ENCODE measurements around the gene PTPRN2.
"Not testable (repeated sequence)": the region's sequence is repeated elsewhere in the genome, so short reads cannot be mapped to it uniquely, and the experiment has no call there.

PTPRN2 gene

GRCh38 chr7:158396301-158396905 is 191.2 kb downstream of the PTPRN2 start:
- DNase-seq: no peak

GRCh38 chr7:158395780-158396278 is 191.8 kb downstream of the PTPRN2 start:
- no peak for DNase-seq

DNA sequence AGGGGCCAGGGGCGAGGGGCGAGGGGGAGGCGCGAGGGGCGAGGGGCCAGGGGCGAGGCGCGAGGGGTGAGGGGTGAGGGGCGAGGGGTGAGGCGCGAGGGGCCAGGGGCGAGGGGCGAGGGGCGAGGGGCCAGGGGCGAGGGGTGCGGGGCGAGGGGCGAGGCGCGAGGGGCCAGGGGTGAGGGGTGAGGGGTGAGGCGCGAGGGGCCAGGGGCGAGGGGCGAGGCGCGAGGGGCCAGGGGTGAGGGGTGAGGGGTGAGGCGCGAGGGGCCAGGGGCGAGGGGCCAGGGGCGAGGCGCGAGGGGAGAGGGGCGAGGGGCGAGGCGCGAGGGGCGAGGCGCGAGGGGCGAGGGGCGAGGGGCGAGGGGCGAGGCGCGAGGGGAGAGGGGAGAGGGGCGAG is 192.3 kb downstream of the PTPRN2 start:
- DNase-seq: no peak

DNA sequence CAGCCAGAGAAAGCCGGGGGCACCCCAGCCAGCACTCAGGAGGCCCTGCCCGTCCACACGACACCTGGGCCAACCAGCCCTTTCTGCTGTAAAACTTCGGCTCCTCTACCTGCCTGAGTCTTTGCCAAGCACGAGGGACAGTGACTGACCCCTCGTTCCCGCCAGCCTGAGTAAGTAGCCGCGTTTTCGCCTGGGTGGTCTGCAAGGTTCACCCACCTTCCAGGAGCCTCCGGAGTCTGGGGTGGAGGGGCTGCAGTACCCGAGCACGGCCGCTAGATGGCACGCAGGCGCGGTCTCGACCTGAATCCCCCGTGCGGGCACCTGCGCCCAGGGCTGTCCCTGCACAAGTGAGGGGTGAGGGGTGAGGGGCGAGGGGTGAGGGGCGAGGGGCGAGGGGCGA is 192.7 kb downstream of the PTPRN2 start:
- peak; percentile 15 for DNase-seq

- DNase-seq: no peak
Observed at GRCh38 chr7:158393926-158394625, 193.5 kb downstream of the PTPRN2 start.

GRCh38 chr7:158392251-158392650 is 195.4 kb downstream of the PTPRN2 start:
- DNase-seq: no peak

GRCh38 chr7:158391541-158391940 is 196.1 kb downstream of the PTPRN2 start:
- DNase-seq: no peak

DNA sequence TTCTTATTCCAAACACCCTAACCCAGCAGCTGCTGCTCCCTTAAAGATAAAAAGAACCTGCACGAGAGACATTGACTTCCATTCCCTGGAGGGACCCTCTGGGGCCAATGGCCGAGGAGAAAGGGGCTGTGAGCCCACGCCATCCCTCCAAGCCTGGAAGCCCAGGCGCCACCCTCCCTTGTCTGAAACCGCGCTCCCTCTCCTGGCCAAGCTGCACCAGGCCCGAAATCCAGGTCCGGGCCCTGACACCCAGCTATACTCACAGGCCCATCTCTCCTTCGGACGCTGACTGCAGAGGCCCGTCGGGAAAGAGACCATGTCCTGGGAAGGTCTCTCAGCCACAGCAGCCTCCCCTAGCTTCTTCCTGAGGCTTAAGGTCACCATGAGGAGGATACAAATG is 196.5 kb downstream of the PTPRN2 start:
- no peak for DNase-seq

- no peak for DNase-seq
Observed at GRCh38 chr7:158390460-158390859, 197.2 kb downstream of the PTPRN2 start.

DNA sequence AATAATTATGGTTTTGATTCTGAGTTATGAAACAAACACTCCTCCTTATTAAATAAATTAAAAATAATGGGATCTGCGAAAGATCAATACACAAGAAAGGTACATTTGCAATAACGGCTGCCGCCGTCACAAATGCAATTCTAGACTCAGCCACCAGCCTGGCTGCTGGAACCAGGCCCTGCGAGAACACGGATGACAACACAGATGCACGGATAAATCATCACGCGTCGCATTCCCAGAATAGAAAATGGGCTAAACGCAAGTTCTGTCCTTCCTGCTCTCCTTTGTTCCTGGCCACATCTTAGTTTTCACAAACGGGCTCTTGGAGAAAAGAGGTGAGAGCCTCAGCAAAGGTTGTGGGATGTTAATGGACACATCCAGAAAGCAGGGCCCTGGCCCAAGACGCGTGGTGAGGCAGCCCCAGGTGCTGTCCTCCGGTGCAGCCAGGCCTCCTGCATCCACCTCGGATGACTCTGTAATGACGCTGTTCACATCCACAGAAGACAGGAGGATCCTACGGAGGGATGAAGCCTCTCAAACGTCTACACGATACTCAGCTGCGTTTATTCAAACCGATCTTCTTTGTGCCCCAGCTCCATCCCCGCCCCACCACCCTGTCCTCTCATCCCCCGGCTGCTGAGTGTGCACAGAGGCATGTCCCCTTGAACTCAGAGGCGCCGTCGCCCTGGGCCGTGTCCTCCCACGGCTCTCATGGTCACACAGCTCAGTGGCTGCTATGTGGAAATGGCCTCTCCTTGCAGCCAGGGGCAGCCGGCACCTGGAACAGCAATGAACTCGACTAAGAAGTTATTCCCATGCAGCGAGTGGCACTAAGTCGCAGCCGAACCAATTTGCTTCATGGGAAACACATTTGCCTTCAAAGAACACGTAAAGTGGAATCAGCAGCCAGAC is 197.9 kb downstream of the PTPRN2 start:
- no peak for DNase-seq

- no peak for DNase-seq
Observed at GRCh38 chr7:158388928-158389327, 198.7 kb downstream of the PTPRN2 start.

GRCh38 chr7:158388072-158388471 is 199.6 kb downstream of the PTPRN2 start:
- no peak for DNase-seq

- DNase-seq: no peak
Observed at GRCh38 chr7:158387546-158387891, 200.1 kb downstream of the PTPRN2 start.

DNA sequence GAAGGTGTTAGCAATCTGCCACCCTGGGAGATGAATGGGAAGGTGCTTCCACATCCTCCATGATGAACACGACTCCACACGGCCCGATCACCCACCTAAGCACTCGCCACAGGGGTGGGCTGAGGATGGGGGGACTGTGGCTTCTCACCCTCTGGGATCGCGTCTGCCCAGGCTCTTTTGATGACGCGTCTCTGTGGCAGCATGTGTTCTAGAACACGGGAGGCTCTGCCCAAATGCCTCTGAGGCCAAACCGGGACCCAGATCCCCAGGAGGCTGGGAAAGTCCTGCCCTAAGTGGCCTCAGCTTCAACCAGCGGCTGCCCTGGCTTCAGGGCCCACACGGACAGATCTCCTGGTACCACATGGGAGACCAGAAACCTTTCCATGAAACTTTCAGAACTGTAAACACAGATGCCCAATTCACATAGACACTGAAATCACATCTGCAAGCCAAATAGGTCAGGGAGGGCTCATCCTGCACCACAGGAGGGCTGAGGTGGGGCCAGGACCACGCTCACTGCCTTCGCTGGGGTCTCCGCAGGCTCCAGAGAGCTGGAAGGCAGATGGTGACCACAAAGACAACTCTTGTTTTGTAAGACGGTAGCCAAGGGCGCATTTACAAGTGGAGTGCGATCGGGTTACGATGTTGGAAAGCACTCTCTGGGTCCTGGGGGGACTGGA is 200.6 kb downstream of the PTPRN2 start:
- no peak for DNase-seq

DNA sequence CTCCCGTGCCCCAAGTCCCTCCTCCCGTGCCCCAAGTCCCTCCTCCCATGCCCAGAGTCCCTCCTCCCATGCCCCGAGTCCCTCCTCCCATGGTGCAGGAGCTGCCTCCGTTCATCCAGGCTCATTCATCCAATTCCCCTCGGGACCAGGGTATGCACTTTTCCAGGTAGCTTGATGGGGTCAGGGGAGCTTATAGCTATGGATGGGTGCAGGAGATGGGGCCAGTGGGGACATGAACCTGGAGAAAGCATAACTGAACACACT is 201.3 kb downstream of the PTPRN2 start:
- DNase-seq: no peak

DNA sequence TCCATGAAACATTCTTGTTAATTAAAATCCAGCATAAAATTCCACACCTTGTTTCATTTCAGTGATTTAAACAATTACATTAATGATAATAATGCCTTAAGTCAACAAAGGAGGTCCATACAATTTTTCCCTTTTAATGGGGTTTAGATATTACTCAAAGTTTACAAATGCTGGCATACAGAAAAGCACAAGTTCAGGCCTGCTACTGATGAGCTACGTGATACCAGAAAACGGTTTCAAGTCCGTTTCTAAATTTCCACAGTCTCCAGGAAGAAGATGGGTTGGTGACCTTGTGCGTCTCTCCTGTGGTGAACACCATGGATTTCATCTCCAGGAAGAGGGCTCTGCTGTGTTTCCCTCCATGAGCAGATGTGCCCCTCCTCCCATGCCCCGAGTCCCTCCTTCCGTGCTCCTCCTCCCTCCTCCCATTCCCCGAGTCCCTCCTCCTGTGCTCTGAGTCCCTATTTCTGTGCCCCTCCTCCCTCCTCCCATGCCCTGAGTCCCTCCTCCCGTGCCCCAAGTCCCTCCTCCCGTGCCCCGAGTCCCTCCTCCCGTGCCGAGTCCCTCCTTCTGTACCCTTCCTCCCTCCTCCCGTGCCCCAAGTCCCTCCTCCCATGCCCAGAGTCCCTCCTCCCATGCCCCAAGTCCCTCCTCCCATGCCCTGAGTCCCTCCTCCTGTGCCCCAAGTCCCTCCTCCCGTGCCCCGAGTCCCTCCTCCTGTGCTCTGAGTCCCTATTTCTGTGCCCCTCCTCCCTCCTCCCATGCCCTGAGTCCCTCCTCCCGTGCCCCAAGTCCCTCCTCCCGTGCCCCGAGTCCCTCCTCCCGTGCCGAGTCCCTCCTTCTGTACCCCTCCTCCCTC is 201.9 kb downstream of the PTPRN2 start:
- DNase-seq: not testable (repeated sequence)

DNA sequence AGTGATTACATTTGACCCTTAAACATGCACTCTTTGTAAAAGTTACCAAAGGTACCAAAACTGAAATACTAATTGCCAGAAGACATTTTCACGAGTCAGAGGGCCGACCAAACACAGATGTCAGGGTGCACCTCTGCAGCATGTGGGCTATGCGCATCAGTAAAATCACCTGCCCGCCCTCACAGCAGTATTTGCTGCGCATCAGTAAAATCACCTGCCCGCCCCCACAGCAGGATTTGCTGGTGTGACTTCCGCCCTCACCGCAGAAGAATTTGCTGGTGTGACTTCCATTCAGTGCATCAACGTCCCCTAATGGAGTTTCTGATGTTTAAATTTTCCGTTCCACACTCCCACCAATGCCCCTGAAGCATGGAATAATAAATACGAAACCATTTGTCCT is 202.9 kb downstream of the PTPRN2 start:
- DNase-seq: no peak

- no peak for DNase-seq
Observed at GRCh38 chr7:158383665-158384064, 204.0 kb downstream of the PTPRN2 start.

DNA sequence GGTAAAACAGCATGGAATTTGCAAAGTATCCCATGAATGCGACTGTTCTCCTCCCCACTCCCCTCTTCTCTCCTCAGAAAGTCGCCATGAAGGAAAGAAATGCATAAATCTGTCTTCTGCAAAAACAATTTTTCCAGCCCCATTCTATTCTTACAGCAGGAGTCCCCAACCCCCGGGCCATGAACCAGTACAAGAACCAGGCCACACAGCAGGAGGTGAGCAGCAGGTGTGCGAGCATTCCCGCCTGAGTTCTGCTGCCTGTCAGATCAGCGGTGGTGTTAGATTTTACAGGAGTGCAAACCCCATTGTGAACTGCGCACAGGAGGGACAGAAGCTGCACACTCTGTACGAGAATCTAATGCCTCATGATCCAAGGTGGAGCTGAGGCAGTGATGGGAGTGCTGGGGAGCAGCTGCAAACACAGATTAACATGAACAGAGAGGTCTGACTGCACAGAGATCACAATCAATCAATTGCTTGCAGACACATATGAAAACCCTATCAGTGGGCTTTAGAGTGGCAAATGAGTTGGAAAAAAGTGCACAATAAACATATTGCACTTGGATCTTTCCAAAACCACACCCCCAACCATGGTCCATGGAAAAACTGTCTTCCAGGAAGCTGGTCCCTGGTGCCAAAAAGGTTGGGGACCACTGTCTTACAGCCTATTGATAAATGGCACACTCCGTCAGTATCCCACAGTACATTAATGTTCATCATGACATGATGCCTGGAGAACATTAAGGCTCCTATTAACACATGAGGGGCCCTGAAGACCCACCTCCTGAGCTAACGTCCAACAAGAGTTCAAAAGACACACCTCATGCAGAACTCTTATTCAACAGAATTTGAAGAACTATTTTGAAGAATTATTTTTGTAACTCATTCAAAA is 205.0 kb downstream of the PTPRN2 start:
- DNase-seq: no peak

GRCh38 chr7:158381956-158382355 is 205.7 kb downstream of the PTPRN2 start:
- no peak for DNase-seq

DNA sequence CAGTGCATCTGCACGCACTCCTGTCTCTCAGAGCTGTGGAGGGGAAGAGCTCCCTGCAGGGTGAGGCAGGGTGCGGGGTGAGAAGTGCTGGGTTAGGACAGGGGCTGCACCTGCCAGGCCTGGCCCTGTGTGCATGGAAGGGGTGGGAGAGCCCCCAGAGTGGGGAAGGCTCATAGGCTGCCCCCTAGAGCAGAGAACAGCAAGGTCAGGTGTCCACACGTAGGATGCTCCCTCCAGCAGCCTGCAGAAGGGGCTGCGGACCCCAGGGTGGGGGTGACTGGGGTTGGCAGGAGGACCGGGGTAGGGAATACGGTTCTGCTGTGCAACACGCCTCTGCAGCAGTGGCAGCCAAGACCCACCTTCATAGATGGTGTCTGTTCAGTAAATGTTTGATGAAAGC is 208.6 kb downstream of the PTPRN2 start:
- DNase-seq: no peak
